Vagina (tissue), 2 donors: Measurements from ENCODE around the gene NCKAP1. TPM values are rescaled to one million over a fixed set of nuclear protein-coding genes. Genes with fewer than 3 reads are reported as not detected.

Experiments
- DNase-seq, 2 donors: peaks; one replicate each; pipeline ENCODE4 v3.0.0-alpha.2; 2017; ENCODE audit errors: extremely low spot score in 2 of 2
- H3K27ac ChIP-seq: fragments of 200-600 bp; sonication (generic); one replicate; pipeline ENCODE4 v1.5.1; 2019
- H3K27me3 ChIP-seq: fragments of 200-600 bp; sonication (generic); one replicate; pipeline ENCODE4 v1.5.1; 2019
- H3K36me3 ChIP-seq, 2 donors: fragments of 200-600 bp; sonication (generic); one replicate each; pipeline ENCODE4 v1.5.1; 2017 to 2019
- H3K4me1 ChIP-seq: fragments of 200-600 bp; sonication (generic); one replicate; pipeline ENCODE4 v1.5.1; 2019
- H3K4me3 ChIP-seq, 2 donors: fragments of 200-600 bp; sonication (generic); 1 replicate in 1 of 2; 2 replicates in 1 of 2; pipeline ENCODE4 v1.5.1; 2016 to 2019
- H3K9me3 ChIP-seq: fragments of 200-600 bp; sonication (generic); one replicate; pipeline ENCODE4 v1.5.1; 2019
- CTCF ChIP-seq, 3 experiments: fragments of 450-650 bp in 2 of 3; fragments of 200-600 bp in 1 of 3; sonication (generic) in 1 of 3; IDR thresholded peaks; one replicate each; pipeline ENCODE4 v1.5.1; 2017 to 2019; ENCODE audit warnings: antibody characterized with exemption in 3 of 3, mild to moderate bottlenecking in 2 of 3, moderate library complexity in 2 of 3
- POLR2A ChIP-seq, 2 donors: fragments of 450-650 bp; IDR thresholded peaks; one replicate each; pipeline ENCODE4 v1.6.1; 2017; ENCODE audit warnings: antibody characterized with exemption in 2 of 2, mild to moderate bottlenecking in 2 of 2, moderate library complexity in 2 of 2
- POLR2AphosphoS5 ChIP-seq, 2 donors: sonication (generic); formaldehyde crosslinking; IDR thresholded peaks; one replicate each; pipeline ENCODE4 v1.9.0; 2017; ENCODE audit warnings: antibody characterized with exemption in 2 of 2, mild to moderate bottlenecking in 2 of 2, low read depth in 1 of 2; ENCODE audit not compliant: insufficient read depth in 1 of 2
- intact Hi-C: fragments of 100-400 bp; cut with DNase I; formaldehyde crosslinking; loops from one replicate; pipeline ENCODE4 v1.15.1; 2023
- total RNA-seq: library from RNA; depleted of rRNA; stranded (reverse); fragments of >200 nt; gene quantifications from one replicate; pipeline ENCODE4 v1.2.3, GENCODE V29; 2016

Gene NCKAP1
- total RNA-seq, 1 donor from 2014 or later: 135 TPM

- no peak overlapping the region for H3K27ac ChIP-seq
- H3K36me3 ChIP-seq: peaks cover 1 to 18% of the 10 kb centered on the region in 2 donors
Measured at GRCh38 chr2:182946958-182947369, 91.3 kb downstream of the NCKAP1 start.

GRCh38 chr2:182943339-182943738, 94.9 kb downstream of the NCKAP1 start:
- H3K4me3 ChIP-seq: no peak overlapping the region
- H3K27ac ChIP-seq: no peak overlapping the region
- H3K4me1 ChIP-seq: no peaks in the 10 kb centered on the region
- no peak for DNase-seq
- no peaks in the 10 kb centered on the region for H3K9me3 ChIP-seq
- peaks cover 0 to 5% of the 10 kb centered on the region in 2 donors for H3K36me3 ChIP-seq
- TF ChIP-seq POLR2A (IDR thresholded peaks at IDR 0.05) (no peak), CTCF (IDR thresholded peaks at IDR 0.05) (no peak), POLR2AphosphoS5 (IDR thresholded peaks at IDR 0.05; ENCODE audit: insufficient read depth in 1 of 2, low read depth in 1 of 2) (no peak)
- intact Hi-C loops: no loop called here
- no peaks in the 10 kb centered on the region for H3K27me3 ChIP-seq

More at GRCh38 chr2:182946958-182947369, 91.3 kb downstream of the NCKAP1 start:
- Histone ChIP-seq H3K4me1 (no peaks in the 10 kb centered on the region), H3K27me3 (no peaks in the 10 kb centered on the region), H3K4me3 (no peak overlapping the region), H3K9me3 (no peaks in the 10 kb centered on the region)
- DNase-seq: no peak
- no peak for TF ChIP-seq POLR2A (IDR thresholded peaks at IDR 0.05)
- TF ChIP-seq POLR2AphosphoS5 (IDR thresholded peaks at IDR 0.05; ENCODE audit: insufficient read depth in 1 of 2, low read depth in 1 of 2): no peak
- no peak for TF ChIP-seq CTCF (IDR thresholded peaks at IDR 0.05)
- intact Hi-C loops: no loop called here

GRCh38 chr2:182942756-182943155, 95.5 kb downstream of the NCKAP1 start:
- no peaks in the 10 kb centered on the region for H3K27me3 ChIP-seq
- H3K27ac ChIP-seq: no peak overlapping the region
- TF ChIP-seq CTCF (IDR thresholded peaks at IDR 0.05): no peak
- TF ChIP-seq POLR2AphosphoS5 (IDR thresholded peaks at IDR 0.05; ENCODE audit: insufficient read depth in 1 of 2, low read depth in 1 of 2): no peak
- TF ChIP-seq POLR2A (IDR thresholded peaks at IDR 0.05): no peak
- no peaks in the 10 kb centered on the region for H3K4me1 ChIP-seq
- H3K9me3 ChIP-seq: no peaks in the 10 kb centered on the region
- H3K4me3 ChIP-seq: no peak overlapping the region
- intact Hi-C loops: no loop called here
- peaks cover 0 to 5% of the 10 kb centered on the region in 2 donors for H3K36me3 ChIP-seq
- DNase-seq: no peak

- no peak for TF ChIP-seq POLR2AphosphoS5 (IDR thresholded peaks at IDR 0.05; ENCODE audit: insufficient read depth in 1 of 2, low read depth in 1 of 2)
- TF ChIP-seq POLR2A (IDR thresholded peaks at IDR 0.05): no peak
- no peak for TF ChIP-seq CTCF (IDR thresholded peaks at IDR 0.05)
- intact Hi-C loops: no loop called here
- peaks cover 0 to 8% of the 10 kb centered on the region in 2 donors for H3K36me3 ChIP-seq
Measured at GRCh38 chr2:182941919-182942318, 96.3 kb downstream of the NCKAP1 start.

GRCh38 chr2:182941121-182941722, 97.0 kb downstream of the NCKAP1 start:
- no peaks in the 10 kb centered on the region for H3K27me3 ChIP-seq
- no peak overlapping the region for H3K4me3 ChIP-seq
- H3K27ac ChIP-seq: no peak overlapping the region
- TF ChIP-seq POLR2A (IDR thresholded peaks at IDR 0.05): no peak
- TF ChIP-seq POLR2AphosphoS5 (IDR thresholded peaks at IDR 0.05; ENCODE audit: insufficient read depth in 1 of 2, low read depth in 1 of 2): no peak
- no peak for TF ChIP-seq CTCF (IDR thresholded peaks at IDR 0.05)
- no peak for DNase-seq
- intact Hi-C loops: no loop called here
- H3K9me3 ChIP-seq: no peaks in the 10 kb centered on the region
- peaks cover 0 to 14% of the 10 kb centered on the region in 2 donors for H3K36me3 ChIP-seq
- no peaks in the 10 kb centered on the region for H3K4me1 ChIP-seq

More at GRCh38 chr2:182941919-182942318, 96.3 kb downstream of the NCKAP1 start:
- no peaks in the 10 kb centered on the region for H3K27me3 ChIP-seq
- no peaks in the 10 kb centered on the region for H3K4me1 ChIP-seq
- DNase-seq: no peak
- H3K27ac ChIP-seq: no peak overlapping the region
- H3K4me3 ChIP-seq: no peak overlapping the region
- H3K9me3 ChIP-seq: no peaks in the 10 kb centered on the region
